ENCODE data around the gene ITGBL1.

DNA sequence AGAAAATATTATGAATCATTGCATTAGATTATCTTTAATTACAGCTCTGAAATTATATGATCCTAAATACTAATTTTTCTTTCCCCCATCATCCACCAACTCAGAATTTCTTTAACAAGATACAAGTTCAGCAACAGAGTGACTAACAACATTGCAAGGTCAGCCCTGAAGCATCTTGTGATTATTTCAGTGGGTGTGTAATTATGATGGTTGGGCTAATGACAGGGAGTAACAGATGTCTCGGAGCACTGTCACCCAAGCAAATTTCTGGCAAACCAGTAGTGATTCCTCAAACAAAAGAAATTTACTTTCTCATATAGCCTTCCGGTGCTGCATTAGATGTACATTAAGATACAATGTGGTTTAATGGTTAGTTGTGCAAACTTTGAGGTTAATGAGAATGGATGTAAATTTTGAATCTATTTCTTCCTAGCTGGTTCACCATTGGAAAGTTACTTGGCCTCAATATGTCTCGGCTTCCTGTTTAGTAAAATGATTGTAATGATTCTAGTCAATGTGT, 238.9 kb downstream of the ITGBL1 start:
- TF ChIP-seq CTCF (IDR thresholded peaks at IDR 0.05 in 4 of 5, conservative IDR thresholded peaks at IDR 0.05 in 1 of 5) = no peak
- no peak for TF ChIP-seq POLR2A (IDR thresholded peaks at IDR 0.05)
